Epithelial cell of esophagus (primary cell): ENCODE results near the gene KBTBD13.
A peak's percentile ranks its signal among the peaks of the same experiment; 100 is the strongest.

Experiments
- DNase-seq: peaks from one replicate; pipeline ENCODE4 v3.0.0; 2010; ENCODE audit warnings: low read depth
- H3K4me3 ChIP-seq: 2 replicates; pipeline ENCODE4 v1.5.1; 2011; ENCODE audit warnings: mild to moderate bottlenecking, low read length, control low read depth
- TF ChIP-seq, protein P1 (sequence below): IDR thresholded peaks from 2 replicates; pipeline ENCODE4 v1.5.1; 2011; ENCODE audit warnings: low read depth, mild to moderate bottlenecking, low read length, control low read depth, inconsistent platforms; ENCODE audit not compliant: insufficient read depth; ENCODE audit errors: missing control alignments

KBTBD13 gene

GRCh38 chr15:65032801-65033537 is 43.6 kb upstream of the KBTBD13 start:
- DNase-seq, result peak; percentile 77
- TF ChIP-seq, protein P1, sequence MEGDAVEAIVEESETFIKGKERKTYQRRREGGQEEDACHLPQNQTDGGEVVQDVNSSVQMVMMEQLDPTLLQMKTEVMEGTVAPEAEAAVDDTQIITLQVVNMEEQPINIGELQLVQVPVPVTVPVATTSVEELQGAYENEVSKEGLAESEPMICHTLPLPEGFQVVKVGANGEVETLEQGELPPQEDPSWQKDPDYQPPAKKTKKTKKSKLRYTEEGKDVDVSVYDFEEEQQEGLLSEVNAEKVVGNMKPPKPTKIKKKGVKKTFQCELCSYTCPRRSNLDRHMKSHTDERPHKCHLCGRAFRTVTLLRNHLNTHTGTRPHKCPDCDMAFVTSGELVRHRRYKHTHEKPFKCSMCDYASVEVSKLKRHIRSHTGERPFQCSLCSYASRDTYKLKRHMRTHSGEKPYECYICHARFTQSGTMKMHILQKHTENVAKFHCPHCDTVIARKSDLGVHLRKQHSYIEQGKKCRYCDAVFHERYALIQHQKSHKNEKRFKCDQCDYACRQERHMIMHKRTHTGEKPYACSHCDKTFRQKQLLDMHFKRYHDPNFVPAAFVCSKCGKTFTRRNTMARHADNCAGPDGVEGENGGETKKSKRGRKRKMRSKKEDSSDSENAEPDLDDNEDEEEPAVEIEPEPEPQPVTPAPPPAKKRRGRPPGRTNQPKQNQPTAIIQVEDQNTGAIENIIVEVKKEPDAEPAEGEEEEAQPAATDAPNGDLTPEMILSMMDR, result peak; percentile 80
- no peak overlapping the region for H3K4me3 ChIP-seq

GRCh38 chr15:65033659-65034269 is 42.8 kb upstream of the KBTBD13 start:
- DNase-seq, result peak; percentile 63
- TF ChIP-seq, protein P1, result peak; percentile 76
- H3K4me3 ChIP-seq, result no peak overlapping the region

GRCh38 chr15:65034719-65035118 is 41.8 kb upstream of the KBTBD13 start:
- H3K4me3 ChIP-seq, result no peak overlapping the region
- TF ChIP-seq, protein P1, result no peak
- no peak for DNase-seq

- no peak overlapping the region for H3K4me3 ChIP-seq
- TF ChIP-seq, protein P1, result no peak
Observed at GRCh38 chr15:65037309-65037708, 39.2 kb upstream of the KBTBD13 start.

DNA sequence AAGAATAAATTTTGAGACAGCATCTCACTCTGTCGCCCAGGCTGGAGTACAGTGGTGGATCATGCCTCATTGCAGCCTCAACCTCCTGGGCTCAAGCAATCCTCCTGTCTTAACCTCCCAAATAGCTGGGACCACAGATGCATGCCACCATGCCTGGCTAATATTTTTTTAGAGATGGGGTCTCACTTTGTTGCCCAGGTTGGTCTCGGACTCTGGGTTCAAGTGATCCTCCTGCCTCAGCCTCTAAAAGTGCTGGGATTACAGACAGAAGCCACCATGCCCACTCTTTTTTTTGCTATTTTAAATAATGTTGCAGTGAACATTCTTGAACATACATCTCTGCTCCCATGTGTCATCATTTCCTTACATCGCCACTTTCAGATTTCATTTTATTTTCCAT is 38.1 kb upstream of the KBTBD13 start:
- DNase-seq, result no peak
- TF ChIP-seq, protein P1, result no peak
- H3K4me3 ChIP-seq, result no peak overlapping the region

More at GRCh38 chr15:65037309-65037708, 39.2 kb upstream of the KBTBD13 start:
- DNase-seq, result no peak

GRCh38 chr15:65038836-65039235 is 37.7 kb upstream of the KBTBD13 start:
- DNase-seq, result no peak
- H3K4me3 ChIP-seq, result no peak overlapping the region
- TF ChIP-seq, protein P1, result no peak

- DNase-seq, result peak; percentile 58
- H3K4me3 ChIP-seq, result no peak overlapping the region
- TF ChIP-seq, protein P1, result no peak
Observed at GRCh38 chr15:65040461-65040860, 36.1 kb upstream of the KBTBD13 start.
